H9 (cell line): Measurements from ENCODE around the gene TMPRSS6. TPM values are rescaled to one million over a fixed set of nuclear protein-coding genes. Genes with fewer than 3 reads are reported as not detected.
A peak's percentile ranks its signal among the peaks of the same experiment; 100 is the strongest.

Experiments
- DNase-seq: peaks from one replicate; pipeline ENCODE4 v3.0.0-alpha.2; 2017
- H2AFZ ChIP-seq: one replicate; pipeline ENCODE4 v1.6.1; 2013; ENCODE audit warnings: mild to moderate bottlenecking, low read length, control low read depth, moderate library complexity
- H2AK5ac ChIP-seq: 2 replicates; pipeline ENCODE4 v1.6.1; 2013; ENCODE audit warnings: low read length, control low read depth, mixed read lengths; ENCODE audit not compliant: insufficient read length
- H2BK120ac ChIP-seq: one replicate; pipeline ENCODE4 v1.6.1; 2013; ENCODE audit warnings: low read depth, mild to moderate bottlenecking, low read length, control low read depth, inconsistent platforms; ENCODE audit not compliant: poor library complexity, severe bottlenecking
- H2BK12ac ChIP-seq: 2 replicates; pipeline ENCODE4 v1.6.1; 2013; ENCODE audit warnings: low read length, control low read depth, mixed read lengths, low read depth; ENCODE audit not compliant: insufficient read length
- H2BK15ac ChIP-seq: 2 replicates; pipeline ENCODE4 v1.6.1; 2013; ENCODE audit warnings: low read depth, low read length, control low read depth
- H2BK20ac ChIP-seq: one replicate; pipeline ENCODE4 v1.6.1; 2013; ENCODE audit warnings: low read depth, mild to moderate bottlenecking, low read length, control low read depth, inconsistent platforms; ENCODE audit not compliant: poor library complexity, severe bottlenecking
- H2BK5ac ChIP-seq: 2 replicates; pipeline ENCODE4 v1.6.1; 2013; ENCODE audit warnings: low read length, control low read depth, mixed read lengths; ENCODE audit not compliant: insufficient read length
- H3K14ac ChIP-seq: 2 replicates; pipeline ENCODE4 v1.6.1; 2013; ENCODE audit warnings: low read length, control low read depth; ENCODE audit not compliant: insufficient read depth
- H3K18ac ChIP-seq: 2 replicates; pipeline ENCODE4 v1.6.1; 2013; ENCODE audit warnings: low read depth, mild to moderate bottlenecking, mixed read lengths, low read length, control low read depth; ENCODE audit not compliant: insufficient read length
- H3K23ac ChIP-seq: 2 replicates; pipeline ENCODE4 v1.6.1; 2013; ENCODE audit warnings: low read length, control low read depth, mixed read lengths, low read depth; ENCODE audit not compliant: insufficient read length
- H3K23me2 ChIP-seq: 2 replicates; pipeline ENCODE4 v1.6.1; 2013; ENCODE audit warnings: low read depth, mild to moderate bottlenecking, mixed read lengths, low read length, control low read depth; ENCODE audit not compliant: insufficient read length, poor library complexity, severe bottlenecking
- H3K27ac ChIP-seq: 2 replicates; pipeline ENCODE4 v1.5.1; 2013; ENCODE audit warnings: low read length, control low read depth, mixed read lengths, low read depth; ENCODE audit not compliant: insufficient read length
- H3K27me3 ChIP-seq: 2 replicates; pipeline ENCODE4 v1.6.1; 2013; ENCODE audit warnings: low read length, control low read depth, inconsistent platforms; ENCODE audit not compliant: insufficient read depth
- H3K4ac ChIP-seq: 2 replicates; pipeline ENCODE4 v1.6.1; 2013; ENCODE audit warnings: low read depth, mild to moderate bottlenecking, control low read depth, inconsistent platforms, low read length, moderate library complexity
- H3K4me1 ChIP-seq: 2 replicates; pipeline ENCODE4 v1.6.1; 2013; ENCODE audit warnings: low read length, control low read depth, inconsistent platforms; ENCODE audit not compliant: insufficient read depth
- H3K4me2 ChIP-seq: 2 replicates; pipeline ENCODE4 v1.6.1; 2013; ENCODE audit warnings: low read length, control low read depth, mixed read lengths; ENCODE audit not compliant: insufficient read length, insufficient read depth
- H3K56ac ChIP-seq: 2 replicates; pipeline ENCODE4 v1.6.1; 2013; ENCODE audit warnings: low read depth, mild to moderate bottlenecking, mixed read lengths, low read length, control low read depth; ENCODE audit not compliant: insufficient read length
- H3K79me1 ChIP-seq: 2 replicates; pipeline ENCODE4 v1.6.1; 2013; ENCODE audit warnings: low read depth, mild to moderate bottlenecking, moderate library complexity, low read length, control low read depth, inconsistent platforms; ENCODE audit not compliant: insufficient read depth, poor library complexity, severe bottlenecking
- H3K79me2 ChIP-seq: 2 replicates; pipeline ENCODE4 v1.6.1; 2013; ENCODE audit warnings: low read length, control low read depth, inconsistent platforms; ENCODE audit not compliant: insufficient read depth
- H3K9ac ChIP-seq: 2 replicates; pipeline ENCODE4 v1.6.1; 2013; ENCODE audit warnings: low read length, control low read depth, mixed read lengths; ENCODE audit not compliant: insufficient read length; ENCODE audit errors: extremely low read depth
- H3K9me3 ChIP-seq: one replicate; pipeline ENCODE4 v1.6.1; 2013; ENCODE audit warnings: low read depth, low read length, inconsistent platforms; ENCODE audit not compliant: control insufficient read depth
- H3T11ph ChIP-seq: one replicate; pipeline ENCODE4 v1.6.1; 2013; ENCODE audit warnings: mild to moderate bottlenecking, low read length, control low read depth, inconsistent platforms
- H4K20me1 ChIP-seq: one replicate; pipeline ENCODE4 v1.6.1; 2013; ENCODE audit not compliant: control insufficient read depth, insufficient read length, insufficient read depth
- H4K5ac ChIP-seq: 2 replicates; pipeline ENCODE4 v1.6.1; 2013; ENCODE audit warnings: low read depth, mild to moderate bottlenecking, mixed read lengths, low read length, control low read depth; ENCODE audit not compliant: insufficient read length
- H4K8ac ChIP-seq: replicated peaks from 2 replicates; pipeline ENCODE4 v1.6.1; 2013; ENCODE audit warnings: low read length, control low read depth, mixed read lengths, low read depth; ENCODE audit not compliant: insufficient read length
- H4K91ac ChIP-seq: 2 replicates; pipeline ENCODE4 v1.6.1; 2013; ENCODE audit warnings: low read depth, mild to moderate bottlenecking, moderate library complexity, mixed read lengths, low read length, control low read depth; ENCODE audit not compliant: insufficient read length
- H3K27ac Mint-ChIP-seq, 3 experiments: 2 replicates in 2 of 3; 3 replicates in 1 of 3; pipeline ENCODE4 v1.8.0; 2020 to 2021; ENCODE audit warnings: mixed read lengths in 3 of 3, mild to moderate bottlenecking in 1 of 3, moderate library complexity in 1 of 3
- H3K27me3 Mint-ChIP-seq: 2 replicates; pipeline ENCODE4 v1.8.0; 2021; ENCODE audit warnings: low read depth, mild to moderate bottlenecking, moderate library complexity, mixed read lengths
- H3K36me3 Mint-ChIP-seq, 3 experiments: 2 replicates in 2 of 3; 3 replicates in 1 of 3; pipeline ENCODE4 v1.8.0; 2020 to 2021; ENCODE audit warnings: low read depth in 3 of 3, mixed read lengths in 3 of 3; ENCODE audit not compliant: insufficient read depth in 1 of 3
- H3K4me1 Mint-ChIP-seq, 2 experiments: 2 replicates each; pipeline ENCODE4 v1.8.0; 2020; ENCODE audit warnings: mixed read lengths in 2 of 2
- H3K4me3 Mint-ChIP-seq, 2 experiments: 2 replicates in 1 of 2; 3 replicates in 1 of 2; pipeline ENCODE4 v1.8.0; 2020 to 2021; ENCODE audit warnings: mild to moderate bottlenecking in 2 of 2, mixed read lengths in 2 of 2, moderate library complexity in 1 of 2
- H3K9me3 Mint-ChIP-seq, 2 experiments: 2 replicates in 1 of 2; 3 replicates in 1 of 2; pipeline ENCODE4 v1.8.0; 2020; ENCODE audit warnings: mild to moderate bottlenecking in 2 of 2, mixed read lengths in 2 of 2, moderate library complexity in 1 of 2
- WGBS: extraction: QIAGEN DNeasy Blood & Tissue Kit; methylation state at CpG from one replicate; pipeline ENCODE4 v1.1.7; 2013; ENCODE audit warnings: missing lambda C conversion rate, low lambda C conversion rate, mixed read lengths; ENCODE audit not compliant: insufficient read length; ENCODE audit errors: extremely low coverage; 5-methylcytosine and 5-hydroxymethylcytosine counted together
- total RNA-seq: library from RNA; stranded (reverse); gene quantifications from 2 replicates; pipeline ENCODE4 v1.2.1, GENCODE V29; 2021
- TF ChIP-seq, protein P1 (sequence below): fragments of 200-600 bp; sonication (generic); conservative IDR thresholded peaks from 3 replicates; pipeline ENCODE4 v1.8.0; 2021; ENCODE audit warnings: antibody characterized with exemption, mild to moderate bottlenecking

TMPRSS6 gene
- total RNA-seq, 1 experiment from 2014 or later = not detected

DNA sequence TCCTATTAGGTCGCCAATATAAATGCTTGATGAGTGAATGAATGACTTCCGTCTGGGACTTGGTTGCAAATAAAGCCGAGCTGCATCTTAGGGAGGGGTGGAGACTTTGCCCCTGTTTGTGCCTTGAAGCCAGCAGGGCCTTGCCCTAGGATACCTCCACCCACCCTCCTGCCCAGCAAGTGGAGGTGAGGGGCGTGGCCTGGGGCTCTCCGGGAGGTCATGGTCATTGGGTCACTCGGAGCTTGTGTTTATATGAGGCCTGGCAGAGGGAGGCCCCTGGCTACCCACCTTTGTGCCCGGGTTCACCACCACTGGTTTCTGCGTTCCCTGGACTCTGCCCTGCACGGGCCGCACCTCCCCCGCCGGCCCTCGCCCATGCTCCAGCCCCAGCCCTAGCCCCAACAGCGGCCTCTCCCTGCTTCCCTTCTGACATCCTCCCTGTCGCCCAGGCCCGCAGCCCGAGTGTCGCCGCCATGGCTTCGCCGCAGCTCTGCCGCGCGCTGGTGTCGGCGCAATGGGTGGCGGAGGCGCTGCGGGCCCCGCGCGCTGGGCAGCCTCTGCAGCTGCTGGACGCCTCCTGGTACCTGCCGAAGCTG, 85.7 kb downstream of the TMPRSS6 start:
- no peak overlapping the region for H2AFZ ChIP-seq
- no peak overlapping the region for H2BK120ac ChIP-seq
- H3K14ac ChIP-seq = no peak overlapping the region
- H2BK5ac ChIP-seq = no peak overlapping the region
- H3K56ac ChIP-seq = no peak overlapping the region
- TF ChIP-seq, protein P1, sequence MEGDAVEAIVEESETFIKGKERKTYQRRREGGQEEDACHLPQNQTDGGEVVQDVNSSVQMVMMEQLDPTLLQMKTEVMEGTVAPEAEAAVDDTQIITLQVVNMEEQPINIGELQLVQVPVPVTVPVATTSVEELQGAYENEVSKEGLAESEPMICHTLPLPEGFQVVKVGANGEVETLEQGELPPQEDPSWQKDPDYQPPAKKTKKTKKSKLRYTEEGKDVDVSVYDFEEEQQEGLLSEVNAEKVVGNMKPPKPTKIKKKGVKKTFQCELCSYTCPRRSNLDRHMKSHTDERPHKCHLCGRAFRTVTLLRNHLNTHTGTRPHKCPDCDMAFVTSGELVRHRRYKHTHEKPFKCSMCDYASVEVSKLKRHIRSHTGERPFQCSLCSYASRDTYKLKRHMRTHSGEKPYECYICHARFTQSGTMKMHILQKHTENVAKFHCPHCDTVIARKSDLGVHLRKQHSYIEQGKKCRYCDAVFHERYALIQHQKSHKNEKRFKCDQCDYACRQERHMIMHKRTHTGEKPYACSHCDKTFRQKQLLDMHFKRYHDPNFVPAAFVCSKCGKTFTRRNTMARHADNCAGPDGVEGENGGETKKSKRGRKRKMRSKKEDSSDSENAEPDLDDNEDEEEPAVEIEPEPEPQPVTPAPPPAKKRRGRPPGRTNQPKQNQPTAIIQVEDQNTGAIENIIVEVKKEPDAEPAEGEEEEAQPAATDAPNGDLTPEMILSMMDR = no peak
- H4K5ac ChIP-seq = no peak overlapping the region
- H3K4me1 ChIP-seq = no peaks in the 10 kb centered on the region
- no CpG with 5 or more reads among the region's 34 CpGs for WGBS
- no peak overlapping the region for H4K91ac ChIP-seq
- no peaks in the 10 kb centered on the region for H3K23me2 ChIP-seq
- H3K4ac ChIP-seq = no peak overlapping the region
- H2BK15ac ChIP-seq = no peak overlapping the region
- H3K18ac ChIP-seq = no peak overlapping the region
- H3K9me3 ChIP-seq = no peaks in the 10 kb centered on the region
- no peak overlapping the region for H4K8ac ChIP-seq
- H3K4me1 Mint-ChIP-seq = peaks cover 22 to 37% of the 10 kb centered on the region in 2 experiments
- no peak overlapping the region for H3K9ac ChIP-seq
- H3K27me3 Mint-ChIP-seq = no peaks in the 10 kb centered on the region
- no peaks in the 10 kb centered on the region for H4K20me1 ChIP-seq
- H3K23ac ChIP-seq = no peak overlapping the region
- no peaks in the 10 kb centered on the region for H3K9me3 Mint-ChIP-seq
- no peak overlapping the region for H3K4me3 Mint-ChIP-seq
- H3K27ac Mint-ChIP-seq = 0 out of 7 replicates have a peak overlapping the region, but pooled peaks of 1 of the 3 experiments have one; percentile 23
- no peak for DNase-seq
- H3K79me2 ChIP-seq = no peaks in the 10 kb centered on the region
- H3K27me3 ChIP-seq = no peaks in the 10 kb centered on the region
- H2BK20ac ChIP-seq = no peak overlapping the region
- no peak overlapping the region for H3K4me2 ChIP-seq
- H3K79me1 ChIP-seq = no peaks in the 10 kb centered on the region
- no peak overlapping the region for H3K27ac ChIP-seq
- H2AK5ac ChIP-seq = no peak overlapping the region
- no peak overlapping the region for H3T11ph ChIP-seq
- peaks cover 12 to 40% (median 39%) of the 10 kb centered on the region in 3 experiments; a peak in 6 of 7 replicates for H3K36me3 Mint-ChIP-seq
- H2BK12ac ChIP-seq = no peak overlapping the region
